GM21619 (cell line): ENCODE results near the gene CHST15.

Experiments used
- ATAC-seq: cut with Tn5 transposase; IDR thresholded peaks from one replicate; pipeline ENCODE4 v1.9.1; 2021; ENCODE audit not compliant: unreplicated experiment

Gene CHST15

DNA sequence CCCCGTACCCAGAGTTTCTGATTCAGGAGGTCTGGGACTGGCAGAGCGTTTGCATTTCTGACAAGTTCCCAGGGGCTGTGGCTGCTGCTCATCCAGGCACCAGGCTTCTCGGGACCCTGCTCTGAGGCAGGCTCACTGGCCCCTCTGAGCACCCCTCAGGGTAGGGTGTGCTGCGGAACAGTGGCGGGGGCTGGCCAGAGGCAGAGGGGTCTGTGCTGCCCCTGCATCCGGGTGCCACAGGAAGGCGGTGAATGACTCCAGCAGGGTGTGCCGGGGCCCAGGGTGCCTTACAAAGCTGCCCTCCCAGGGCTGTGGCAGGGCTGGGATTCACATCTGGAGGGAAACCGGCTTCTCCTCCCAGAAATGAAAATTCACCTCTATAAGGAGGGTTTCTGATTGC, 77.4 kb downstream of the CHST15 start:
- ATAC-seq, result no peak

DNA sequence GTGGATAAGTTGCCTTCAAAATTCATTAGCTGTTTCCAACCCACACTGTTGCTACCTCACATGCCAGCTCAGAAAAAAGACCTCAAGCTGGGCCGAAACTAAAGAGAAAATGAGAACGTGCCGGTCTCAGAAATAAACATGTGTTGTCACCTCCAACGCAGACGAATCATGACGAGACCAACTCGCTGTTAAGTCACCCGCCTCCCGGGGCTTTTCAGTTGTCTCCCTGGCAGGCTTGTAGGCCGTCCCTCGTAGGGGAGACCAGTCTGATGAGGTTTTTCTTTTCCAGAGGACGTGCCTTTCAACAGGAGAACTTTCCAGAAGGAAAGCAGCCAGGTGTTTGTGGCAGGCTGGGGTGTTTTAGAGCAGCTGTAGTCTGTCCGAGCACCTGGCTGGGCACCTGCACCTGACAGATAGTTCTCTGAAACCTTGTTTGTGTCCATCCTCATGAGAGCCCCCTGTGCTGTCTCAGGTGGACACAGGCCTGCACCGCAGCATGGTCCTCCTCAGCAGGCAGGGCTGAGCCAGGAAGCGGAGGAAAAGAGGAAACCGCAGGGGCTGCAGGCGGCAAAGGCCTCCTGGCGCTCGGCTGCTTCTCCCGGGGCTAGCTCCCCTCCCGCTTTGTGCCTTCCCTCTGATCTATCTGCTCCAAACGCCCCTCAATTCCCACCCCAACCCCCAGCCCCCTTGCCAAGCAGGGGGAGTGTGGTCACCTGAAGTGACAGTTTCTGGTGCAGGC, 78.8 kb downstream of the CHST15 start:
- ATAC-seq, result no peak

DNA sequence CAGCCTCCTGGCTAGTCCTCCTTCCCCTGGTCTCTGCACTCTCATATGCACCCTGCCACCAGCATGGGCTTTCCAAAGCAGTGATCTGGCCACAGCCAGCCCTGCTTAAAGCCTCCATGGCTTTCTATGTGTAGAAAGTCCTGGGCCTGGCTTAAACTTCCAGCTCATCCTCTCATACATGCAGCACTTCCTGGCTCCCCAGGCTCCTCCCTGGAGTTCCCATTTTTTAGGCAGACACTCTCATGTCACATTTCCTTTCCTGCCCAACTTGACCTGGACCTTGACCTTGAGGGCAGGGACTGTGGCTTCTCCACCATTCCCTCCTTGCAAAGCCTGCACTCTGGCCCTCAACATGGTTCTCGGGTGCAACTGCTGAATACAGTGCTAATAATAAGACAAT, 79.5 kb downstream of the CHST15 start:
- ATAC-seq, result no peak

DNA sequence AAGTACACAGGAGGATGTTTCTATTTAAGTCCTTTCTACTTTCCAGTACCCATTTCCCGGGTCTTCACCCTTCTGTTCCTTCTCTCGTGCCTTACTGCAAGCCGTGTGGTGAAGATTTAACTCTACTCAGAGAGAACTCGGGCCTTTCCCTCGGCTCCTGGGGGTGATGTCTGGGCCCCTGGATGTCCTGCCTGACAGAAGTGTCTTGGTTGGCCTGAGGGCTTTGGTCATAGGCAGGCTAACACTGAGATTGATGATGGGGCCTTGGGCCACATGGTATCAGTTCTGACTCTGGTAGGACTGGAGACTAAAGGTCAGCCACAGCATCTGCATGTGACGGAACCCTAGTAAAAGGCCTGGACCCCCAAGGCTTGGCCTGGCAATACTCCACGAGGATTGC, 80.4 kb downstream of the CHST15 start:
- ATAC-seq, result no peak

DNA sequence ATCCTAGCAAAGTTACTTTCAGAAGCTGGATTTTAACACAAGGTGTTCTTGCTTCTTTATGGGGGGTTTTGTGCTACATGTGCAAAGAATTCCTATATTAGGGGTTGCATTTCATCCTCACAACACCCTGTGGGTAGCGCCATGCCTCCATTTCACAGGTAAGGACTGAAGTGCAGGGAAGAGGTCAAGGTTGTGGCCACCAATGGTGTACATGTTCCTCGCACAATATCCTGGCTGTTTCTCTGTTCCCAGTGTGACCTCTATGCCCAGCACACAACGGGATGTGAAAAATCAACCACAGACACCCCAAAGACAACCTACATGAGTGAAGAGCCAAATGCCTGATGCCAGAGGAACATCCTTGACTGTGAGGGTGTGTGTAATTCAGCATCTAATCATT, 80.8 kb downstream of the CHST15 start:
- no peak for ATAC-seq

GRCh38 chr10:124012066-124012465, 81.3 kb downstream of the CHST15 start:
- no peak for ATAC-seq

- ATAC-seq, result no peak
Observed at GRCh38 chr10:124011464-124011863, 81.9 kb downstream of the CHST15 start.

DNA sequence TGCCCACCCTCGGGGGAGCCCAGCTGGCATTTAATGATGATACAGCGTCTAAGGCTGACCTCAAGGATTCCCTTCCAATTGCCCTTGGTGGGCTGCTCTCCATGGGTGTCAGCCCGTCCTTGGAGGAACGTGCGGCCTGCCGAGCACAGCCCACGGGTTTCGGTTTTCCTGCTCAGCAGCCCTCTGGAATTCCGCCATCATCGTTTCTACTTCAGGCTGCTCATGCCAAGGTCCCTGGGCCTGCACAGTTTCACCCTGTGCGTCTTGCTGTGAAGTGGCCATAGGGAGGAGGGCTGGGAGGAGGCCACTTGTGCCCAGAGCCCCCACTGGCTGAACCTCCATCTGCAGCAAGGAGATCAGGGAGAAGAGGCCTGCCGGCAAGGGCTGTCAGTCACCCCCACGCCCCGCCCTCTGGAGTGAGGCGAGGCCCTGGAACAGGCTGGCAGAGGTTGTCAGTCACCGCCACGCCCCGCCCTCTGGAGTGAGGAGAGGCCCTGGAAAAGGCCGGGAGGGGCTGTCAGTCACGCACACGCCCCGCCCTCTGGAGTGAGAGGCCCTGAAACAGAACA, 82.8 kb downstream of the CHST15 start:
- no peak for ATAC-seq

- ATAC-seq, result no peak
Observed at GRCh38 chr10:124010024-124010423, 83.4 kb downstream of the CHST15 start.

DNA sequence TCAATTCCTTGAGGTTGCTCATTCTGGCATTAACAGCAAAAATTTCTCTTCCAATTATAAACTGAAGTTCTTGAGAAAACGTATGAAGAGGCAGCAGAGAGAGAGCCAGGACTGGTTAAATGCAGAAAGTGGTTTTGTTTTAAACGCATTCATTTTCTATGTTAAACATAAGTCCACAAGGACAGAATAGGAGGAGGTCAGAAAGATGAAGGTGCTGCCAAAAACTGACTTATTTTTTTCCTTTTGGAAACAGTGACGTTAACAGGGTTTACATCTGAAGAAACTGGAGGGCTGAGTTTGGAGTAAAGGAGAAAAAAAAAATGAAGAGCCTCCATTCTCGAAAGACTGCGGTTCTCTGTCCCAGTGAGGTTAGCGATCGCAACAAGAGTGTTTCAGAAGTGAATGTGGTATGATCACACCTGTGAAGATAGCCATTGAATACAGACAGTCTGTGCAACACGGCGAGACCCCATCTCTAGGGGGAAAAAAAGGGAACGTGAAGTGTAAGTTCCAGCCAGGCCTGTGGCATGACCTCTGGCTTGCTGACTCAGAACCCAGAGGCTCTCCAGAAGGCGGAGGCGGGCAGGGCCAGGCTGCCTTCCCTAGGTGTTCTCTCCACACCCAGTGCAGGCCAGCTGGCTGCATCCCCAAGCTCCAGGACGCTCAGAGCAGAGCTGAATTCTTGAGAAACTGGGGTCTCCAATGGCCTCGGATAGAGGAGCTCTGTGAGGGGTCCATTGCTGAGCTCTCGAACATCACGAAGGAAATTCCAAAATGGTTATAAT, 84.0 kb downstream of the CHST15 start:
- ATAC-seq, result no peak

DNA sequence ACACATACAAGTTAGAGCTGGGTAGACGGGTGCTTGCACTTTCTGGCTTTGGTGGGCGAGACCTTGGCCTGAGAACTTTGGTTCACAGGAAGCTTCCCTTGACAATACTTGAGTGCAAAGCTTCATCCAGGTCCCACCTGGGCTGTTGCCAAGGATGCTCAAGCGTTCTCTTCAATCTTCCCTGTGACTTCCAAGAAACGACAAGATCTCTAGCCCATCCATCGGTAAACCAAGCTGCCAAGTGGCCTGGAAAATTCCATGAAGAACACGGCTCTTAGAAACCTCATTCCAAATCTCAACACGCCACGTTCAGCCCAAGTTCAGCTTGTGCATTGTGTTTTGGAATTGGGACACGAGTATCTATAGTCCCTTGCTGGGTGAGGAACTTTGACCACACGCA, 84.7 kb downstream of the CHST15 start:
- ATAC-seq, result no peak

GRCh38 chr10:124008187-124008586, 85.2 kb downstream of the CHST15 start:
- ATAC-seq, result no peak

DNA sequence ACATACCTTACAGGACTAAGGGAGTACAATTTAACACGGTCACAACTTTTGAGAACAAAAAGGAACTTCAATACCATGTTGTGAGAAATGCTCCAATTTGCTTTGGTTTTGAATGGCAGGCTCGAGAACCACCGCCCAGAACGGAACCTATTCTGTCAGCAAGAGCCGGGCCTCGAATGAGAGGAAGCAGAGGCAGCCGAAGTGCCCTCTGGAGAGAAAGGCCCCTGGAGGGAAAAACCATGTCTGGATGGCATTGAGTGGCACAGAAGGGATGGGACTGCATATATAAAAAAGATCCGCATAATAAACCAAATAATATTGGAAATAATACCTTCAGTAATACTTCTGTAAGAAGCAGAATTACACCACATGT, 85.6 kb downstream of the CHST15 start:
- ATAC-seq, result no peak

GRCh38 chr10:124007102-124007772, 86.2 kb downstream of the CHST15 start:
- no peak for ATAC-seq

DNA sequence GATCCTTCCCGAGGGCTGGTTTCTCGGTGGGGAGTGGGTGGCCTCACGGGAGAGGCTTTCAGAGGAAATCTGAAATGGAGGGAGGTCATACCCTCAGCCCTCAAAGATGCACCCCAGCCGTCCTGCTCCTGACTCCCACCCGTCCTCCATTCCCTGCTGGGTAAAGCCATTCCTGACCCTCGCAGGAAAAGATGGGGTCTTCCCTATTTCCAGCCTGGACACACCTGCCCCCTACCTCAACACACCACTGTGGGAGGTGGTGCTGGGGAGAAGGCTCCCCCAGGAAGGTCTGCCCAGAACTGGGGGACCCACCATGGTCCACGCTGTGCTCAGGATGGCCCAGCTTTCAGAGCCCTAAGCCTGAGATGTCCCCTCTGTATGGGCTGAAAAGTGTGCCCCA, 86.9 kb downstream of the CHST15 start:
- ATAC-seq, result no peak

DNA sequence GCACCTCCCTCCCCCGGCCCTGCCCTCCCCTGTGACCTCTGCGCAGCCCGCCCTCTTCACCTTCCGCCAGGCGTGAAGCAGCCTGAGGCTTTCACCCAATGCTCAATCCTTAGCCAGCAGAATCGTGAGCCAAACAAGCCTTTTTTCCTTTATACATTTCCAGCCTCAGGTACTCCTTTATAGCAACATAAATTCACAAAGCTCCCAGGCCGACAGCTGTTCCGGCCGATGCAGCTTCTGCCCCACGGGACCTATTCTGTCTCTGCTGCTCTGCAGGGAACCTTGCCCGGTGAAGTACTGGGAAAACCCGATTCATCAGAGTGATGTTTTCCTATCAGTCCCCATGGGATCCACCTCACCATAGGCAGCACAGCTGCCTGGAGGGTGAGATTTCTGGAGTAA, 87.4 kb downstream of the CHST15 start:
- no peak for ATAC-seq

- no peak for ATAC-seq
Observed at GRCh38 chr10:124005091-124005490, 88.3 kb downstream of the CHST15 start.

GRCh38 chr10:124004663-124005004, 88.8 kb downstream of the CHST15 start:
- ATAC-seq, result no peak

GRCh38 chr10:124003871-124004662, 89.3 kb downstream of the CHST15 start:
- no peak for ATAC-seq

DNA sequence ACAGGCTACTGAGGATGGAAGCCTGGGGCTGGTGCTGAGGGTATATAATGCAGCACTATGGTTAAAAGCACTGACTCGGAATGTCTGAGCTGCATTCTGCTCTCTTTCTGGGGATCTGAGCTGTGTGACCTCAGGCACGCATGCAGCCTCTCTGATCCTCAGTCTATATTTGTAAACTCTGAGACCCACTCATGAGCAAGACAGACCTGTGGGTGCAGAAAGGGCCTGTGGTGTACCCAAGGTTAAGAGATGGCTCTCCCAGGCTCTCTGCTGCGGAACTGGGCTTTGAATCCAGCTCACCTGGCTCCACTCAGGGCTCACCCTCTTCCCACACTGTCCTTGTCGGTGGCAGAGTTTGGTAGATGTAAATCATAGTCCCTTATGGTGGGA, 89.9 kb downstream of the CHST15 start:
- ATAC-seq, result no peak

DNA sequence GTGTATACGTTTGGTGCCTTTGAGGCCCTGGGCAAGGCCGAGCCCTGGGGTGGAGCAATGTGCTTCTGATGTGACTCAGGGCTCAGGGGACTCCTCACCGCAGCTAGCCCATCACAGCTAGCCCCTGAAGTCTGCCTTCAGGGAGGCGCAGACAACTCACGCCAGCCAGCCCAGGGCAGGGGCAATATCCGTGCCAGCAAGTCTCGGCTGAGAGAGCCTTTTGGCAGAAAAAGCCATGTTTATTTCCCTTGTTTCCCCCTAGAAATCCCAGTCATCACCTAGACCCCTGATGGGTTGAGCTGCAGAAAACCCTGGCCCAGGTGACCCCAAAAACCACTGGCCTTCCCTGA, 90.4 kb downstream of the CHST15 start:
- ATAC-seq, result no peak
